OCI-LY1 (cell line): ENCODE data around the gene ITGA4.

Experiments
- H2AFZ ChIP-seq: fragments of 200-600 bp; sonication (generic), shearing (Covaris generic); 2 replicates; pipeline ENCODE4 v1.6.0; 2014; ENCODE audit warnings: antibody characterized with exemption, mild to moderate bottlenecking, low read length
- H3F3A ChIP-seq: fragments of 200-600 bp; sonication (generic), shearing (Covaris generic); 2 replicates; pipeline ENCODE4 v1.6.0; 2014; ENCODE audit warnings: mild to moderate bottlenecking, antibody characterized with exemption, low read length, moderate library complexity; ENCODE audit not compliant: insufficient read depth
- H3K27ac ChIP-seq: fragments of 200-600 bp; sonication (generic); 2 replicates; pipeline ENCODE4 v1.5.1; 2014; ENCODE audit warnings: low read length, mixed run types, mild to moderate bottlenecking, low read depth; ENCODE audit not compliant: poor library complexity, severe bottlenecking
- H3K27me3 ChIP-seq: fragments of 200-600 bp; sonication (generic); 2 replicates; pipeline ENCODE4 v1.6.0; 2014; ENCODE audit warnings: antibody characterized with exemption, mild to moderate bottlenecking, low read length, moderate library complexity; ENCODE audit not compliant: insufficient read depth
- H3K36me3 ChIP-seq: fragments of 200-600 bp; sonication (generic); 2 replicates; pipeline ENCODE4 v1.6.1; 2014; ENCODE audit warnings: mild to moderate bottlenecking, antibody characterized with exemption, low read length, moderate library complexity, mixed read lengths; ENCODE audit not compliant: insufficient read depth
- H3K4me1 ChIP-seq: fragments of 200-600 bp; sonication (generic); 2 replicates; pipeline ENCODE4 v1.5.1; 2014; ENCODE audit warnings: mild to moderate bottlenecking, low read length, moderate library complexity; ENCODE audit not compliant: insufficient read depth, severe bottlenecking
- H3K4me2 ChIP-seq: fragments of 200-600 bp; sonication (generic), shearing (Covaris generic); 2 replicates; pipeline ENCODE4 v1.6.1; 2014; ENCODE audit warnings: low read length
- H3K4me3 ChIP-seq: fragments of 200-600 bp; sonication (generic); 2 replicates; pipeline ENCODE4 v1.5.1; 2014; ENCODE audit warnings: low read length, low read depth, mild to moderate bottlenecking, mixed read lengths; ENCODE audit not compliant: poor library complexity, severe bottlenecking
- H3K79me2 ChIP-seq: fragments of 200-600 bp; shearing (Covaris generic); 2 replicates; pipeline ENCODE4 v1.6.1; 2016; ENCODE audit warnings: mixed run types, low read length, mixed read lengths; ENCODE audit not compliant: insufficient read depth
- H3K9ac ChIP-seq: fragments of 200-600 bp; sonication (generic), shearing (Covaris generic); 2 replicates; pipeline ENCODE4 v1.6.1; 2014; ENCODE audit warnings: mild to moderate bottlenecking, low read length, mixed read lengths
- H3K9me2 ChIP-seq: fragments of 200-600 bp; sonication (generic), shearing (Covaris generic); 2 replicates; pipeline ENCODE4 v1.6.1; 2014; ENCODE audit warnings: low read depth, mild to moderate bottlenecking, low read length, mixed read lengths
- H3K9me3 ChIP-seq: fragments of 200-600 bp; shearing (Covaris generic); 2 replicates; pipeline ENCODE4 v1.6.1; 2014; ENCODE audit warnings: low read length, mixed read lengths
- H4K20me1 ChIP-seq: fragments of 200-600 bp; sonication (generic), shearing (Covaris generic); 2 replicates; pipeline ENCODE4 v1.6.0; 2016; ENCODE audit warnings: mild to moderate bottlenecking, low read length; ENCODE audit not compliant: insufficient read depth
- EZH2 ChIP-seq: fragments of 200-600 bp; sonication (generic), shearing (Covaris generic); IDR thresholded peaks from 2 replicates; pipeline ENCODE4 v1.8.0; 2017; ENCODE audit warnings: borderline replicate concordance, mixed run types, mild to moderate bottlenecking, antibody characterized with exemption, low read length, moderate library complexity, mixed read lengths
- TF ChIP-seq, protein P1 (sequence below): fragments of 200-600 bp; sonication (generic), shearing (Covaris generic); IDR thresholded peaks from 2 replicates; pipeline ENCODE4 v1.5.1; 2017; ENCODE audit warnings: mild to moderate bottlenecking, antibody characterized with exemption, low read length, moderate library complexity, mixed read lengths

The ITGA4 gene

DNA sequence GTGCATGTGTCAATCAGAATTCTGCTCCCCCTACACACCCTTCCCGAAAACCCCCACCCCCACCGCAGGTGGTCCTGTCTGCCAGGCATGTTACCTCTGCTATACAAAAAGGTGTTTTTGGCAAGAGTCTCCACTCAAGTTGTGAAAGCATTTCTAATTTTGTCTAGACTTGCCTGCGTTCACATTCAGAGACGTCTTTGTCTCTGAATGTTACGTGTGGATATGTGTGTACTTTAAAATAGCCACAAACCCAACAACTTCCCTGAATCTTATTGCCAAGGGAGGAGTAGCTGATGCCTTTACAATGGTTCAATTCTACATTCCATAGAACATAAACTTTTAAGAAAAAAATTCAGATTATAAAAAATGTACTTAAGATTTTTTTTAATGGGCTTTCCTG lies 66.6 kb downstream of the ITGA4 start:
- Histone ChIP-seq H3K4me1 (no peaks in the 10 kb centered on the region), H3K4me2 (no peak overlapping the region), H3K36me3 (peaks cover 64% of the 10 kb centered on the region), H3K27me3 (no peaks in the 10 kb centered on the region), H3F3A (no peaks in the 10 kb centered on the region), H3K9me3 (no peaks in the 10 kb centered on the region), H4K20me1 (no peaks in the 10 kb centered on the region), H2AFZ (no peak overlapping the region), H3K9ac (no peak overlapping the region), H3K9me2 (no peaks in the 10 kb centered on the region), H3K79me2 (no peaks in the 10 kb centered on the region), H3K27ac (no peak overlapping the region), H3K4me3 (no peak overlapping the region)
- TF ChIP-seq, protein P1, sequence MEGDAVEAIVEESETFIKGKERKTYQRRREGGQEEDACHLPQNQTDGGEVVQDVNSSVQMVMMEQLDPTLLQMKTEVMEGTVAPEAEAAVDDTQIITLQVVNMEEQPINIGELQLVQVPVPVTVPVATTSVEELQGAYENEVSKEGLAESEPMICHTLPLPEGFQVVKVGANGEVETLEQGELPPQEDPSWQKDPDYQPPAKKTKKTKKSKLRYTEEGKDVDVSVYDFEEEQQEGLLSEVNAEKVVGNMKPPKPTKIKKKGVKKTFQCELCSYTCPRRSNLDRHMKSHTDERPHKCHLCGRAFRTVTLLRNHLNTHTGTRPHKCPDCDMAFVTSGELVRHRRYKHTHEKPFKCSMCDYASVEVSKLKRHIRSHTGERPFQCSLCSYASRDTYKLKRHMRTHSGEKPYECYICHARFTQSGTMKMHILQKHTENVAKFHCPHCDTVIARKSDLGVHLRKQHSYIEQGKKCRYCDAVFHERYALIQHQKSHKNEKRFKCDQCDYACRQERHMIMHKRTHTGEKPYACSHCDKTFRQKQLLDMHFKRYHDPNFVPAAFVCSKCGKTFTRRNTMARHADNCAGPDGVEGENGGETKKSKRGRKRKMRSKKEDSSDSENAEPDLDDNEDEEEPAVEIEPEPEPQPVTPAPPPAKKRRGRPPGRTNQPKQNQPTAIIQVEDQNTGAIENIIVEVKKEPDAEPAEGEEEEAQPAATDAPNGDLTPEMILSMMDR, result no peak
- no peak for TF ChIP-seq EZH2

DNA sequence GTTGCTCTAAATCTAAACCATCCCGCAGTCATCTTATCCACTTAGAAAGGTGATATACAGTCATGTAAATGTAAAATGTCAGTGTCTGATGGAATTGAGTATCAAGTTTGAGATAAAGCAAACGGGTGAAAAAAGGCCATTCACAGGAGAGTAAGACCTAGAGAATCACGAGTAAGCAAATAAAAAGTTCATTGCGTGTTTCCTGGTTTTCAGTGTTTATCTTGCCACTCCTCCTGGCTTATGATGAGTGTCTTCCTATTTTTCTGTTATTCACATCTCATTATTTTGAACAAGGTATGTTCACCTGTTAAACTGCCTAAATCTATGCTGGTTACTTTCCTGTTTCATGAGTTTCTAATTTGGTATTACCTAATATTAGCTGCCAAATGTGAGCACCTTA lies 68.8 kb downstream of the ITGA4 start:
- no peak for TF ChIP-seq EZH2
- TF ChIP-seq, protein P1, result no peak
- H2AFZ ChIP-seq, result no peak overlapping the region
- no peaks in the 10 kb centered on the region for H3K9me3 ChIP-seq
- peaks cover 85% of the 10 kb centered on the region for H3K36me3 ChIP-seq
- H3K27me3 ChIP-seq, result no peaks in the 10 kb centered on the region
- H3F3A ChIP-seq, result no peaks in the 10 kb centered on the region
- H4K20me1 ChIP-seq, result no peaks in the 10 kb centered on the region
- no peak overlapping the region for H3K9ac ChIP-seq
- no peak overlapping the region for H3K4me3 ChIP-seq
- H3K27ac ChIP-seq, result no peak overlapping the region
- H3K9me2 ChIP-seq, result no peaks in the 10 kb centered on the region
- no peak overlapping the region for H3K4me2 ChIP-seq
- H3K4me1 ChIP-seq, result no peaks in the 10 kb centered on the region
- no peaks in the 10 kb centered on the region for H3K79me2 ChIP-seq

DNA sequence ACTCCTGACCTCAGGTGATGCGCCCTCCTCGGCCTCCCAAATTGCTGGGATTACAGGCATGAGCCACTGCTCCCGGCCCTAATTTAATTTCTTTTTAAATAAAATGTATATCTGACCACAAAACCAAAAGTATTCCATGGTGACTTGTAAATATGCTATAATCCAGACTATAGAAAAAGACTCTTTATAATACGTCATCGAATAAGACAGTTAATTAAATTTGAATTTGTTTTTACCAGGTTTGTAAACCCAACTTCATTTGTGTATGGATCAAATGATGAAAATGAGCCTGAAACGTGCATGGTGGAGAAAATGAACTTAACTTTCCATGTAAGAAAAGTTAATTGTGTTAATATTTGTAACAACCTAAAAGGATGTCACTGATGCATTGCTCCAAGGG lies 69.9 kb downstream of the ITGA4 start:
- Histone ChIP-seq H3K36me3 (peaks cover 86% of the 10 kb centered on the region), H4K20me1 (no peaks in the 10 kb centered on the region), H2AFZ (no peak overlapping the region), H3K9me2 (no peaks in the 10 kb centered on the region), H3K79me2 (no peaks in the 10 kb centered on the region), H3K4me2 (no peak overlapping the region), H3K4me1 (no peaks in the 10 kb centered on the region), H3K4me3 (no peak overlapping the region), H3K9me3 (no peaks in the 10 kb centered on the region), H3K27me3 (no peaks in the 10 kb centered on the region), H3K9ac (no peak overlapping the region), H3K27ac (no peak overlapping the region), H3F3A (no peaks in the 10 kb centered on the region)
- TF ChIP-seq EZH2, result no peak
- TF ChIP-seq, protein P1, result no peak
